ENCODE results near the gene MILR1. TPM values are rescaled to one million over a fixed set of nuclear protein-coding genes. Genes with fewer than 3 reads are reported as not detected.

MILR1 gene
- total RNA-seq, 1 experiment from 2014 or later, result 13.3 TPM

GRCh38 chr17:64497565-64498035 lies 48.7 kb downstream of the MILR1 start:
- ChIA-PET POLR2A (ENCODE audit: unreplicated experiment) (interaction anchor here (0.6 to 1.7 kb wide), 2 partner anchors 8 to 78 kb away, joined by 3 to 50 read pairs; partner anchors contain the start of genes CEP95 and DDX5), CTCF (interaction anchor here (0.9 kb wide), 1 partner anchor 9 kb away, joined by 6 read pairs; the partner anchor contains the start of gene CEP95)
- Histone ChIP-seq H3K27ac (ENCODE audit: low read length) (peak overlapping the region; percentile 68), H2AFZ (ENCODE audit: low read length) (no peak overlapping the region), H3K4me3 (ENCODE audit: low read length) (peak overlapping the region; percentile 86), H3K4me2 (ENCODE audit: low read length) (peak overlapping the region; percentile 93), H3K36me3 (ENCODE audit: low read depth, low read length) (peaks cover 53% of the 10 kb centered on the region), H3K9ac (ENCODE audit: low read length) (peak overlapping the region; percentile 77), H3K9me3 (ENCODE audit: low read length) (no peaks in the 10 kb centered on the region), H3K79me2 (ENCODE audit: low read length) (peaks cover 65% of the 10 kb centered on the region), H3K9me2 (replicated peaks; ENCODE audit: low read length) (no peaks in the 10 kb centered on the region), H3K27me3 (ENCODE audit: low read length) (no peaks in the 10 kb centered on the region), H4K20me1 (ENCODE audit: low read length) (peaks cover 47% of the 10 kb centered on the region), H3K4me1 (ENCODE audit: insufficient read depth, low read length) (peaks cover 70% of the 10 kb centered on the region), H3F3A (ENCODE audit: low read length, unreplicated experiment) (peaks cover 50% of the 10 kb centered on the region)
- intact Hi-C loops (cut with micrococcal nuclease), result loop anchor here (1.0 kb wide), 1 partner anchor 9 kb away; the partner anchor contains the start of genes CEP95 and DDX5
- BruUV-seq (replicated peaks), result no TSS peak
- ATAC-seq, result no peak
- DNase-seq, result no peak
- no peak for TF ChIP-seq EZH2 (IDR thresholded peaks at IDR 0.05; ENCODE audit: low read length, unreplicated experiment)
- no peak for TF ChIP-seq EZH2phosphoT487 (IDR thresholded peaks at IDR 0.05; ENCODE audit: borderline replicate concordance, low read length)
- no peak for TF ChIP-seq CTCF (conservative IDR thresholded peaks at IDR 0.05; ENCODE audit: low read depth, low read length)

GRCh38 chr17:64498308-64499203 lies 49.6 kb downstream of the MILR1 start:
- Histone ChIP-seq H4K20me1 (ENCODE audit: low read length) (peaks cover 57% of the 10 kb centered on the region), H3K9me2 (replicated peaks; ENCODE audit: low read length) (no peaks in the 10 kb centered on the region), H3K9me3 (ENCODE audit: low read length) (no peaks in the 10 kb centered on the region), H3K4me2 (ENCODE audit: low read length) (peak overlapping the region; percentile 93), H3F3A (ENCODE audit: low read length, unreplicated experiment) (peaks cover 59% of the 10 kb centered on the region), H3K4me3 (ENCODE audit: low read length) (peak overlapping the region; percentile 86), H3K36me3 (ENCODE audit: low read depth, low read length) (peaks cover 58% of the 10 kb centered on the region), H3K27me3 (ENCODE audit: low read length) (no peaks in the 10 kb centered on the region), H3K27ac (ENCODE audit: low read length) (peak overlapping the region; percentile 68), H3K9ac (ENCODE audit: low read length) (no peak overlapping the region), H2AFZ (ENCODE audit: low read length) (no peak overlapping the region), H3K79me2 (ENCODE audit: low read length) (peaks cover 68% of the 10 kb centered on the region), H3K4me1 (ENCODE audit: insufficient read depth, low read length) (peaks cover 80% of the 10 kb centered on the region)
- peak; percentile 21 for ATAC-seq
- peak; percentile 68 for DNase-seq
- BruUV-seq (replicated peaks), result no TSS peak
- ChIA-PET POLR2A (ENCODE audit: unreplicated experiment) (interaction anchor here (0.6 to 0.7 kb wide), 4 partner anchors 9 to 1063 kb away, joined by 3 to 15 read pairs (median 8); no protein-coding TSS in a partner anchor), CTCF (interaction anchor here (0.7 kb wide), 1 partner anchor 209 kb away, joined by 5 read pairs; no protein-coding TSS in a partner anchor)
- no peak for TF ChIP-seq EZH2phosphoT487 (IDR thresholded peaks at IDR 0.05; ENCODE audit: borderline replicate concordance, low read length)
- TF ChIP-seq EZH2 (IDR thresholded peaks at IDR 0.05; ENCODE audit: low read length, unreplicated experiment), result no peak
- TF ChIP-seq CTCF (conservative IDR thresholded peaks at IDR 0.05; ENCODE audit: low read depth, low read length), result no peak
- intact Hi-C loops (cut with micrococcal nuclease), result no loop called here
